Measurements from ENCODE around the gene LIN37. TPM values are rescaled to one million over a fixed set of nuclear protein-coding genes. Genes with fewer than 3 reads are reported as not detected.
"Not testable (repeated sequence)": the region's sequence is repeated elsewhere in the genome, so short reads cannot be mapped to it uniquely, and the experiment has no call there.

Gene LIN37
- total and polyA plus RNA-seq, 2 experiments from 2014 or later = 12.0 to 13.6 TPM

DNA sequence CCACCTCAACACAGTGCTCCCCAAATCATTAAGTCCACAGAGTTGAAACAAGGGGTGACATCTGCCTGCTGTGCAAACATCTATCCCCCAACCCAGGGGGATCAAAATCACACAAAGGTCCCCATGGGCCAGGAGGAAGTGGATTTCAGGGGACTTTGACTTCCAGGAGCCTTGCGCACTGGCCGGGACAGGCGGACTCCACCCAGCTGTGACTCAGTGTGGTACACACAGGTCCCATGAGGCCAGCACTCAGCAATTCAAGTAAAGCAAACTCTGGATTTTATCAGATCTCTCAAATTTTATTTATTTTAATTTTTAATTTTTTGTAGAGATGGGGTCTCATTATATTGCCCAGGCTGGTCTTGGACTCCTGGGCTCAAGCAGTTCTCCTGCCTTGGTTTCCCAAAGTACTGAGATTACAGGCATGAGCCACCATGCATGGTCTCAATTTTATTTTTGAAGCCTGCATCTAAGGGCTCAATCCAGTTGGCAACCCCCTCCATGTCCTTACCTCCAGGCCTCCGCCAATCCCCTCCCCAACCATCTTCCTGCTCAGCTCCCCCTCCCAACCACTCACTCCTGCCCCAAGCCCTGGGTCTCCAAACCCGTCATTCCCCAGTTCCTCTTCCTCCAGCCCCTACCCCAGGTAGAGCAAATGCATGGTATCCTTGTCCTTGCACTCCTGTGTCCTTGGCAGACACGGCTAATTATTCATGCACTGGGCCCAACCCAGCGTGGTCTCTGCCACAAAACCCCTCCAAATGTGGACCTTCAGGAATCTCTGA lies 45.2 kb downstream of the LIN37 start:
- Histone ChIP-seq H2AFZ (no peak overlapping the region), H3K79me2 (no peaks in the 10 kb centered on the region), H3K4me1 (ENCODE audit: insufficient read depth) (no peaks in the 10 kb centered on the region), H3K36me3 (replicated peaks; ENCODE audit: insufficient read depth, low read depth) (no peaks in the 10 kb centered on the region), H3K27me3 (peaks cover 29% of the 10 kb centered on the region), H3K4me2 (no peak overlapping the region), H3K9me2 (replicated peaks; ENCODE audit: insufficient read depth) (no peaks in the 10 kb centered on the region), H3K27ac (no peak overlapping the region), H3K9me3 (ENCODE audit: low read depth) (no peaks in the 10 kb centered on the region), H4K20me1 (ENCODE audit: insufficient read depth, poor library complexity, severe bottlenecking) (no peaks in the 10 kb centered on the region), H3K4me3 (no peak overlapping the region)
- TF ChIP-seq EZH2phosphoT487 (IDR thresholded peaks at IDR 0.05; ENCODE audit: low read depth, severe bottlenecking, unreplicated experiment) (no peak), EZH2 (IDR thresholded peaks at IDR 0.05; ENCODE audit: borderline replicate concordance) (no peak)
- TF ChIP-seq, protein P1, sequence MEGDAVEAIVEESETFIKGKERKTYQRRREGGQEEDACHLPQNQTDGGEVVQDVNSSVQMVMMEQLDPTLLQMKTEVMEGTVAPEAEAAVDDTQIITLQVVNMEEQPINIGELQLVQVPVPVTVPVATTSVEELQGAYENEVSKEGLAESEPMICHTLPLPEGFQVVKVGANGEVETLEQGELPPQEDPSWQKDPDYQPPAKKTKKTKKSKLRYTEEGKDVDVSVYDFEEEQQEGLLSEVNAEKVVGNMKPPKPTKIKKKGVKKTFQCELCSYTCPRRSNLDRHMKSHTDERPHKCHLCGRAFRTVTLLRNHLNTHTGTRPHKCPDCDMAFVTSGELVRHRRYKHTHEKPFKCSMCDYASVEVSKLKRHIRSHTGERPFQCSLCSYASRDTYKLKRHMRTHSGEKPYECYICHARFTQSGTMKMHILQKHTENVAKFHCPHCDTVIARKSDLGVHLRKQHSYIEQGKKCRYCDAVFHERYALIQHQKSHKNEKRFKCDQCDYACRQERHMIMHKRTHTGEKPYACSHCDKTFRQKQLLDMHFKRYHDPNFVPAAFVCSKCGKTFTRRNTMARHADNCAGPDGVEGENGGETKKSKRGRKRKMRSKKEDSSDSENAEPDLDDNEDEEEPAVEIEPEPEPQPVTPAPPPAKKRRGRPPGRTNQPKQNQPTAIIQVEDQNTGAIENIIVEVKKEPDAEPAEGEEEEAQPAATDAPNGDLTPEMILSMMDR (IDR thresholded peaks at IDR 0.05; ENCODE audit: poor library complexity) = no peak
- peak; percentile 57 for DNase-seq (ENCODE audit: low spot score)
- WGBS (ENCODE audit: low lambda C conversion rate, missing lambda C conversion rate) = 84% methylated on average over 7 of the region's 7 CpGs

DNA sequence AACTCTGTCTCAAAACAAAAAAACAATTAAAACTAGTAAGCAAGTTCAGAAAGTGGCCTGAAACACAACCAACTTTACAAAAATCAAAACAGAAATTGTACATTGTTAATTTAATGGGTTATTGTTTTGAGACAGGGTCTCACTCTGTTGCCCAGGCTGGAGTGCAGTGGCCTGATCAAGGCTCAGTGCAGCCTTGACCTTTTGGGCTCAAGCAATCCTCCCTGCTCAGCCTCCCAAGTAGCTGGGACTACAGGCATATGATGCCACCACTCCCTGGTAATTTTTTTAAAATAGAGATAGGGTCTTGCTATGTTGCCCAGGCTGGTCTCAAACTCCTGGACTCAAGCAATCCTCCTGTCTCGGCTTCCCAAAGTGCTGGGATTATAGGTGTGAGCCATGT lies 47.2 kb downstream of the LIN37 start:
- not testable (repeated sequence) for H3K9me3 ChIP-seq (ENCODE audit: low read depth); H2AFZ ChIP-seq; H3K9me2 ChIP-seq (replicated peaks; ENCODE audit: insufficient read depth); H3K4me1 ChIP-seq (ENCODE audit: insufficient read depth); H3K79me2 ChIP-seq; H3K27ac ChIP-seq; H3K36me3 ChIP-seq (replicated peaks; ENCODE audit: insufficient read depth, low read depth); DNase-seq (ENCODE audit: low spot score); H3K4me3 ChIP-seq; H3K4me2 ChIP-seq; H4K20me1 ChIP-seq (ENCODE audit: insufficient read depth, poor library complexity, severe bottlenecking)
- H3K27me3 ChIP-seq = peaks cover 29% of the 10 kb centered on the region
- 62% methylated on average over 1 of the region's 1 CpG for WGBS (ENCODE audit: low lambda C conversion rate, missing lambda C conversion rate)

- 37% methylated on average over 28 of the region's 39 CpGs for WGBS (ENCODE audit: low lambda C conversion rate, missing lambda C conversion rate)
- Histone ChIP-seq H3K27ac (no peak overlapping the region), H3K4me2 (peak overlapping the region; percentile 51), H3K9me3 (ENCODE audit: low read depth) (no peaks in the 10 kb centered on the region), H3K4me3 (no peak overlapping the region), H3K4me1 (ENCODE audit: insufficient read depth) (no peaks in the 10 kb centered on the region), H3K79me2 (no peaks in the 10 kb centered on the region), H3K36me3 (replicated peaks; ENCODE audit: insufficient read depth, low read depth) (no peaks in the 10 kb centered on the region), H3K27me3 (peaks cover 29% of the 10 kb centered on the region), H2AFZ (no peak overlapping the region), H3K9me2 (replicated peaks; ENCODE audit: insufficient read depth) (no peaks in the 10 kb centered on the region), H4K20me1 (ENCODE audit: insufficient read depth, poor library complexity, severe bottlenecking) (no peaks in the 10 kb centered on the region)
- TF ChIP-seq, protein P1 (IDR thresholded peaks at IDR 0.05; ENCODE audit: poor library complexity) = no peak
- TF ChIP-seq EZH2 (IDR thresholded peaks at IDR 0.05; ENCODE audit: borderline replicate concordance) (no peak), EZH2phosphoT487 (IDR thresholded peaks at IDR 0.05; ENCODE audit: low read depth, severe bottlenecking, unreplicated experiment) (no peak)
- DNase-seq (ENCODE audit: low spot score) = no peak
Measured at GRCh38 chr19:35796645-35797542, 48.5 kb downstream of the LIN37 start.

- Histone ChIP-seq H3K79me2 (no peaks in the 10 kb centered on the region), H3K36me3 (replicated peaks; ENCODE audit: insufficient read depth, low read depth) (no peaks in the 10 kb centered on the region), H3K27me3 (peaks cover 29% of the 10 kb centered on the region), H3K4me2 (peak overlapping the region; percentile 51), H3K27ac (no peak overlapping the region), H3K9me3 (ENCODE audit: low read depth) (no peaks in the 10 kb centered on the region), H2AFZ (no peak overlapping the region), H3K4me3 (no peak overlapping the region), H4K20me1 (ENCODE audit: insufficient read depth, poor library complexity, severe bottlenecking) (no peaks in the 10 kb centered on the region), H3K4me1 (ENCODE audit: insufficient read depth) (no peaks in the 10 kb centered on the region), H3K9me2 (replicated peaks; ENCODE audit: insufficient read depth) (no peaks in the 10 kb centered on the region)
- 15% methylated on average over 13 of the region's 15 CpGs for WGBS (ENCODE audit: low lambda C conversion rate, missing lambda C conversion rate)
- no peak for TF ChIP-seq EZH2phosphoT487 (IDR thresholded peaks at IDR 0.05; ENCODE audit: low read depth, severe bottlenecking, unreplicated experiment)
- TF ChIP-seq, protein P1 (IDR thresholded peaks at IDR 0.05; ENCODE audit: poor library complexity) = no peak
- no peak for TF ChIP-seq EZH2 (IDR thresholded peaks at IDR 0.05; ENCODE audit: borderline replicate concordance)
- no peak for DNase-seq (ENCODE audit: low spot score)
Measured at GRCh38 chr19:35797663-35798062, 49.3 kb downstream of the LIN37 start.

Measured in hepatocyte (in vitro differentiated cells).